Esophagus muscularis mucosa (tissue), 4 donors: ENCODE results near the gene GPR85.

Source experiments
- EP300 ChIP-seq: sonication (generic); formaldehyde crosslinking; IDR thresholded peaks from one replicate; pipeline ENCODE4 v1.6.1; 2017; ENCODE audit warnings: antibody characterized with exemption
- POLR2A ChIP-seq: fragments of 450-650 bp; IDR thresholded peaks from one replicate; pipeline ENCODE4 v1.6.1; 2017; ENCODE audit warnings: antibody characterized with exemption, moderate library complexity, mild to moderate bottlenecking, low read depth
- POLR2AphosphoS5 ChIP-seq, 2 donors: sonication (generic); formaldehyde crosslinking; IDR thresholded peaks; one replicate each; pipeline ENCODE4 v1.6.1; 2017; ENCODE audit warnings: antibody characterized with exemption in 2 of 2
- TF ChIP-seq, protein P1 (sequence below), 3 experiments: fragments of 200-600 bp in 2 of 3; fragments of 450-650 bp in 1 of 3; sonication (generic) in 2 of 3; IDR thresholded peaks; one replicate each; pipeline ENCODE4 v1.5.1; 2017 to 2019; ENCODE audit warnings: antibody characterized with exemption in 3 of 3, mild to moderate bottlenecking in 2 of 3, moderate library complexity in 1 of 3

DNA sequence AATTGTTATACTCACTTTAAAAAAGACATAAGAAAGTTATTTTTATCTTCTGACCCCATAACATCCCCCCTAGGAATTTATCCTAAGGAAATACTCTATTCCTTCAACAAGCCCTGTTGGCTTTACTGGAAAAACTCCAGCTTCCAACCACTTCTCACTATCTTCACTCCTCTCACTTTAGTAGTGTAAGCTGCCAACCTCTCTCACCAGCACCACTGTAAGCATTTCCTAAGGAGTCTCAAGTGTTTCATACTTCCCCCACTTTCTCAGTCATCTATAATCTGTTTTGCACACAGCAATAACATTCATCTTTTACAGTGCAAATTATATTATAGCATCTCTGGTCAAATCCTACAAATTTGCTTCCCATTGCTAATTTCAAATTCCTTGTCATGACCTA is 45.8 kb downstream of the GPR85 start:
- TF ChIP-seq, protein P1, sequence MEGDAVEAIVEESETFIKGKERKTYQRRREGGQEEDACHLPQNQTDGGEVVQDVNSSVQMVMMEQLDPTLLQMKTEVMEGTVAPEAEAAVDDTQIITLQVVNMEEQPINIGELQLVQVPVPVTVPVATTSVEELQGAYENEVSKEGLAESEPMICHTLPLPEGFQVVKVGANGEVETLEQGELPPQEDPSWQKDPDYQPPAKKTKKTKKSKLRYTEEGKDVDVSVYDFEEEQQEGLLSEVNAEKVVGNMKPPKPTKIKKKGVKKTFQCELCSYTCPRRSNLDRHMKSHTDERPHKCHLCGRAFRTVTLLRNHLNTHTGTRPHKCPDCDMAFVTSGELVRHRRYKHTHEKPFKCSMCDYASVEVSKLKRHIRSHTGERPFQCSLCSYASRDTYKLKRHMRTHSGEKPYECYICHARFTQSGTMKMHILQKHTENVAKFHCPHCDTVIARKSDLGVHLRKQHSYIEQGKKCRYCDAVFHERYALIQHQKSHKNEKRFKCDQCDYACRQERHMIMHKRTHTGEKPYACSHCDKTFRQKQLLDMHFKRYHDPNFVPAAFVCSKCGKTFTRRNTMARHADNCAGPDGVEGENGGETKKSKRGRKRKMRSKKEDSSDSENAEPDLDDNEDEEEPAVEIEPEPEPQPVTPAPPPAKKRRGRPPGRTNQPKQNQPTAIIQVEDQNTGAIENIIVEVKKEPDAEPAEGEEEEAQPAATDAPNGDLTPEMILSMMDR (IDR thresholded peaks at IDR 0.05): no peak
- no peak for TF ChIP-seq EP300
- no peak for TF ChIP-seq POLR2A
- no peak for TF ChIP-seq POLR2AphosphoS5 (IDR thresholded peaks at IDR 0.05)
